Loucy (cell line): ENCODE measurements around the gene GAK.

Experiments used
- H2AFZ ChIP-seq: fragments of 200-600 bp; sonication (generic); 2 replicates; pipeline ENCODE4 v1.6.0; 2016; ENCODE audit warnings: antibody characterized with exemption, mild to moderate bottlenecking, low read length, moderate library complexity
- H3F3A ChIP-seq: fragments of 200-600 bp; 2 replicates; pipeline ENCODE4 v1.6.0; 2016; ENCODE audit warnings: antibody characterized with exemption, low read depth, mild to moderate bottlenecking
- H3K27me3 ChIP-seq: fragments of 200-600 bp; sonication (generic); 2 replicates; pipeline ENCODE4 v1.6.1; 2014; ENCODE audit warnings: low read length, mild to moderate bottlenecking; ENCODE audit not compliant: insufficient read depth, poor library complexity, severe bottlenecking
- H3K36me3 ChIP-seq: fragments of 200-600 bp; sonication (generic); 2 replicates; pipeline ENCODE4 v1.6.1; 2016; ENCODE audit warnings: low read length; ENCODE audit not compliant: insufficient read depth
- H3K4me1 ChIP-seq: fragments of 200-600 bp; sonication (generic); 2 replicates; pipeline ENCODE4 v1.5.1; 2014; ENCODE audit warnings: low read length, mild to moderate bottlenecking; ENCODE audit not compliant: insufficient read depth, poor library complexity, severe bottlenecking
- H3K4me2 ChIP-seq: fragments of 200-600 bp; sonication (generic); 2 replicates; pipeline ENCODE4 v1.6.0; 2014; ENCODE audit warnings: antibody characterized with exemption, low read length, low read depth, mild to moderate bottlenecking; ENCODE audit not compliant: poor library complexity, severe bottlenecking
- H3K4me3 ChIP-seq: fragments of 200-600 bp; sonication (generic); 2 replicates; pipeline ENCODE4 v1.5.1; 2014; ENCODE audit warnings: low read length, mild to moderate bottlenecking, mixed read lengths; ENCODE audit not compliant: poor library complexity, severe bottlenecking
- H3K79me2 ChIP-seq: fragments of 200-600 bp; sonication (generic); 2 replicates; pipeline ENCODE4 v1.6.1; 2014; ENCODE audit warnings: low read length; ENCODE audit not compliant: insufficient read depth
- H3K9ac ChIP-seq: fragments of 200-600 bp; sonication (generic); 2 replicates; pipeline ENCODE4 v1.6.0; 2014; ENCODE audit warnings: mild to moderate bottlenecking, low read depth, low read length, moderate library complexity; ENCODE audit not compliant: poor library complexity, severe bottlenecking
- H3K9me2 ChIP-seq: fragments of 200-600 bp; sonication (generic); replicated peaks from 2 replicates; pipeline ENCODE4 v1.6.1; 2016; ENCODE audit warnings: low read depth, low read length, mixed read lengths
- H3K9me3 ChIP-seq: fragments of 200-600 bp; sonication (generic); 2 replicates; pipeline ENCODE4 v1.6.1; 2014; ENCODE audit warnings: mild to moderate bottlenecking, antibody characterized with exemption, low read length, low read depth; ENCODE audit not compliant: insufficient read depth
- H4K20me1 ChIP-seq: fragments of 200-600 bp; sonication (generic); 2 replicates; pipeline ENCODE4 v1.6.0; 2014; ENCODE audit warnings: antibody characterized with exemption, low read length, mild to moderate bottlenecking; ENCODE audit not compliant: insufficient read depth, poor library complexity, severe bottlenecking
- CTCF ChIP-seq: fragments of 200-600 bp; sonication (generic); conservative IDR thresholded peaks from 2 replicates; pipeline ENCODE4 v1.5.1; 2014; ENCODE audit warnings: mild to moderate bottlenecking, antibody characterized with exemption, low read length
- EZH2phosphoT487 ChIP-seq: fragments of 200-600 bp; IDR thresholded peaks from 2 replicates; pipeline ENCODE4 v1.6.1; 2018; ENCODE audit warnings: antibody characterized with exemption, mild to moderate bottlenecking, moderate library complexity, borderline replicate concordance

GAK gene

GRCh38 chr4:872241-872981 lies 59.7 kb downstream of the GAK start:
- no peaks in the 10 kb centered on the region for H3K9me2 ChIP-seq
- H3K4me1 ChIP-seq, result no peaks in the 10 kb centered on the region
- H3K79me2 ChIP-seq, result no peaks in the 10 kb centered on the region
- H3K9ac ChIP-seq, result no peak overlapping the region
- H2AFZ ChIP-seq, result no peak overlapping the region
- H3K4me2 ChIP-seq, result no peak overlapping the region
- H3F3A ChIP-seq, result no peaks in the 10 kb centered on the region
- H3K9me3 ChIP-seq, result no peaks in the 10 kb centered on the region
- H3K36me3 ChIP-seq, result peaks cover 38% of the 10 kb centered on the region; the same call in 1 of the 2 replicates
- H3K27me3 ChIP-seq, result no peaks in the 10 kb centered on the region
- no peaks in the 10 kb centered on the region for H4K20me1 ChIP-seq
- no peak for TF ChIP-seq CTCF
- no peak for TF ChIP-seq EZH2phosphoT487
- H3K4me3 ChIP-seq, result no peak overlapping the region

GRCh38 chr4:871484-871883 lies 60.6 kb downstream of the GAK start:
- Histone ChIP-seq H3K27me3 (no peaks in the 10 kb centered on the region), H2AFZ (no peak overlapping the region), H3K9me3 (no peaks in the 10 kb centered on the region), H3K9me2 (no peaks in the 10 kb centered on the region), H3F3A (no peaks in the 10 kb centered on the region), H3K36me3 (peaks cover 46% of the 10 kb centered on the region; the same call in 1 of the 2 replicates), H4K20me1 (no peaks in the 10 kb centered on the region), H3K4me3 (no peak overlapping the region), H3K4me1 (no peaks in the 10 kb centered on the region), H3K4me2 (no peak overlapping the region), H3K9ac (no peak overlapping the region), H3K79me2 (no peaks in the 10 kb centered on the region)
- TF ChIP-seq EZH2phosphoT487 (no peak), CTCF (no peak)

- Histone ChIP-seq H2AFZ (no peak overlapping the region), H4K20me1 (no peaks in the 10 kb centered on the region), H3K4me3 (no peak overlapping the region), H3K36me3 (peaks cover 49% of the 10 kb centered on the region; the same call in 1 of the 2 replicates), H3F3A (no peaks in the 10 kb centered on the region), H3K9me2 (no peaks in the 10 kb centered on the region), H3K4me1 (no peaks in the 10 kb centered on the region), H3K4me2 (no peak overlapping the region), H3K27me3 (no peaks in the 10 kb centered on the region), H3K9ac (no peak overlapping the region), H3K79me2 (no peaks in the 10 kb centered on the region), H3K9me3 (no peaks in the 10 kb centered on the region)
- TF ChIP-seq CTCF (no peak), EZH2phosphoT487 (no peak)
Observed at GRCh38 chr4:870951-871350, 61.2 kb downstream of the GAK start.
